Loucy (cell line): ENCODE data around the gene ZNF516.

Experiments
- H2AFZ ChIP-seq: fragments of 200-600 bp; sonication (generic); 2 replicates; pipeline ENCODE4 v1.6.0; 2016; ENCODE audit warnings: antibody characterized with exemption, mild to moderate bottlenecking, low read length, moderate library complexity
- H3F3A ChIP-seq: fragments of 200-600 bp; 2 replicates; pipeline ENCODE4 v1.6.0; 2016; ENCODE audit warnings: antibody characterized with exemption, low read depth, mild to moderate bottlenecking
- H3K27me3 ChIP-seq: fragments of 200-600 bp; sonication (generic); 2 replicates; pipeline ENCODE4 v1.6.1; 2014; ENCODE audit warnings: low read length, mild to moderate bottlenecking; ENCODE audit not compliant: insufficient read depth, poor library complexity, severe bottlenecking
- H3K36me3 ChIP-seq: fragments of 200-600 bp; sonication (generic); 2 replicates; pipeline ENCODE4 v1.6.1; 2016; ENCODE audit warnings: low read length; ENCODE audit not compliant: insufficient read depth
- H3K4me1 ChIP-seq: fragments of 200-600 bp; sonication (generic); 2 replicates; pipeline ENCODE4 v1.5.1; 2014; ENCODE audit warnings: low read length, mild to moderate bottlenecking; ENCODE audit not compliant: insufficient read depth, poor library complexity, severe bottlenecking
- H3K4me2 ChIP-seq: fragments of 200-600 bp; sonication (generic); 2 replicates; pipeline ENCODE4 v1.6.0; 2014; ENCODE audit warnings: antibody characterized with exemption, low read length, low read depth, mild to moderate bottlenecking; ENCODE audit not compliant: poor library complexity, severe bottlenecking
- H3K4me3 ChIP-seq: fragments of 200-600 bp; sonication (generic); 2 replicates; pipeline ENCODE4 v1.5.1; 2014; ENCODE audit warnings: low read length, mild to moderate bottlenecking, mixed read lengths; ENCODE audit not compliant: poor library complexity, severe bottlenecking
- H3K79me2 ChIP-seq: fragments of 200-600 bp; sonication (generic); 2 replicates; pipeline ENCODE4 v1.6.1; 2014; ENCODE audit warnings: low read length; ENCODE audit not compliant: insufficient read depth
- H3K9ac ChIP-seq: fragments of 200-600 bp; sonication (generic); 2 replicates; pipeline ENCODE4 v1.6.0; 2014; ENCODE audit warnings: mild to moderate bottlenecking, low read depth, low read length, moderate library complexity; ENCODE audit not compliant: poor library complexity, severe bottlenecking
- H3K9me2 ChIP-seq: fragments of 200-600 bp; sonication (generic); replicated peaks from 2 replicates; pipeline ENCODE4 v1.6.1; 2016; ENCODE audit warnings: low read depth, low read length, mixed read lengths
- H3K9me3 ChIP-seq: fragments of 200-600 bp; sonication (generic); 2 replicates; pipeline ENCODE4 v1.6.1; 2014; ENCODE audit warnings: mild to moderate bottlenecking, antibody characterized with exemption, low read length, low read depth; ENCODE audit not compliant: insufficient read depth
- H4K20me1 ChIP-seq: fragments of 200-600 bp; sonication (generic); 2 replicates; pipeline ENCODE4 v1.6.0; 2014; ENCODE audit warnings: antibody characterized with exemption, low read length, mild to moderate bottlenecking; ENCODE audit not compliant: insufficient read depth, poor library complexity, severe bottlenecking
- CTCF ChIP-seq: fragments of 200-600 bp; sonication (generic); conservative IDR thresholded peaks from 2 replicates; pipeline ENCODE4 v1.5.1; 2014; ENCODE audit warnings: mild to moderate bottlenecking, antibody characterized with exemption, low read length
- EZH2phosphoT487 ChIP-seq: fragments of 200-600 bp; IDR thresholded peaks from 2 replicates; pipeline ENCODE4 v1.6.1; 2018; ENCODE audit warnings: antibody characterized with exemption, mild to moderate bottlenecking, moderate library complexity, borderline replicate concordance

ZNF516 gene

GRCh38 chr18:76532875-76533274 is 37.8 kb upstream of the ZNF516 start:
- Histone ChIP-seq H3F3A (no peaks in the 10 kb centered on the region), H3K4me3 (no peak overlapping the region), H2AFZ (no peak overlapping the region), H3K79me2 (no peaks in the 10 kb centered on the region), H3K4me2 (no peak overlapping the region), H3K36me3 (no peaks in the 10 kb centered on the region), H4K20me1 (no peaks in the 10 kb centered on the region), H3K9me3 (no peaks in the 10 kb centered on the region), H3K27me3 (no peaks in the 10 kb centered on the region), H3K9ac (no peak overlapping the region), H3K9me2 (no peaks in the 10 kb centered on the region), H3K4me1 (no peaks in the 10 kb centered on the region)
- TF ChIP-seq CTCF (no peak), EZH2phosphoT487 (no peak)

GRCh38 chr18:76530846-76531245 is 35.8 kb upstream of the ZNF516 start:
- TF ChIP-seq EZH2phosphoT487: no peak
- TF ChIP-seq CTCF: no peak
- H3K4me2 ChIP-seq: no peak overlapping the region
- no peaks in the 10 kb centered on the region for H3K4me1 ChIP-seq
- H3K4me3 ChIP-seq: no peak overlapping the region
- H3K9ac ChIP-seq: no peak overlapping the region
- no peaks in the 10 kb centered on the region for H3K9me3 ChIP-seq
- no peaks in the 10 kb centered on the region for H3K79me2 ChIP-seq
- no peaks in the 10 kb centered on the region for H3K36me3 ChIP-seq
- no peak overlapping the region for H2AFZ ChIP-seq
- no peaks in the 10 kb centered on the region for H3K27me3 ChIP-seq
- no peaks in the 10 kb centered on the region for H3K9me2 ChIP-seq
- no peaks in the 10 kb centered on the region for H4K20me1 ChIP-seq
- no peaks in the 10 kb centered on the region for H3F3A ChIP-seq

DNA sequence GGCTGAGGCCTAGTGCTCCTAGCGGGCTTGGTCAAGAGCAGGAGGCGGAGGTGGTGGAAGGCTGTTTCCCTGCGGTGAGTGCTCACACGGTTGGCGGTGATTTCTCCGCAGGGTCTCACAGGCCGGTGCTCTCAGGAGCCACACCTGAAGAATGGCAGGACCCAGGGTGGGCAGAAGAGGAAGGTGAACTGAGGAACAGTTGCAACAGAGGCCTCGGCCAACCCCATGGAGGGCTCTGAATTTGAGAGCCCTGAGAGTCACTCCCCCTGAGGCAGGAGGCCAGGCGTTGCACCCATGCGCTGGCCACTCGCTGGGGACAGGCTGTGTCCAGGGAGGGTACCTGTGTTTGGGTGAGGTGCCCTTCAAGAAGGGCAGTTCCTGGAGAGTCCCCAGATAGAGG is 35.3 kb upstream of the ZNF516 start:
- Histone ChIP-seq H3K4me2 (no peak overlapping the region), H3K79me2 (no peaks in the 10 kb centered on the region), H3K9me2 (no peaks in the 10 kb centered on the region), H3F3A (no peaks in the 10 kb centered on the region), H2AFZ (no peak overlapping the region), H3K4me3 (no peak overlapping the region), H3K9ac (no peak overlapping the region), H4K20me1 (no peaks in the 10 kb centered on the region), H3K4me1 (no peaks in the 10 kb centered on the region), H3K36me3 (no peaks in the 10 kb centered on the region), H3K9me3 (no peaks in the 10 kb centered on the region), H3K27me3 (no peaks in the 10 kb centered on the region)
- TF ChIP-seq CTCF (no peak), EZH2phosphoT487 (no peak)
